Natural killer cell (primary cell): ENCODE results near the gene FIBCD1. TPM values are rescaled to one million over a fixed set of nuclear protein-coding genes. Genes with fewer than 3 reads are reported as not detected.

ENCODE experiments used
- ATAC-seq, 3 donors: fragments of 150-1000 bp in 2 of 3; fragments of 200-7000 bp in 1 of 3; cut with Tn5 transposase; 1 replicate in 1 of 3; 2 replicates in 2 of 3; pipeline ENCODE4 v1.10.0; 2021; ENCODE audit warnings: mild to moderate bottlenecking in 2 of 3, moderate library complexity in 2 of 3
- DNase-seq, 2 donors: peaks; one replicate each; pipeline versions ENCODE4 v3.0.0 to v3.0.0-alpha.2; 2013 to 2021; ENCODE audit warnings: mixed read lengths in 1 of 2
- H3K27ac ChIP-seq: one replicate; pipeline ENCODE4 v1.5.1; 2013; ENCODE audit warnings: mild to moderate bottlenecking, low read length
- H3K27me3 ChIP-seq: one replicate; pipeline ENCODE4 v1.6.1; 2013; ENCODE audit warnings: low read length; ENCODE audit not compliant: control insufficient read depth, insufficient read depth
- H3K36me3 ChIP-seq: one replicate; pipeline ENCODE4 v1.6.1; 2013; ENCODE audit warnings: low read length; ENCODE audit not compliant: control insufficient read depth, insufficient read depth
- H3K4me1 ChIP-seq: one replicate; pipeline ENCODE4 v1.6.1; 2013; ENCODE audit warnings: low read length; ENCODE audit not compliant: control insufficient read depth, insufficient read depth
- H3K4me3 ChIP-seq: one replicate; pipeline ENCODE4 v1.5.1; 2013; ENCODE audit warnings: low read length
- H3K9me3 ChIP-seq: one replicate; pipeline ENCODE4 v1.6.1; 2013; ENCODE audit warnings: low read length; ENCODE audit not compliant: control insufficient read depth, insufficient read depth
- H3K27ac Mint-ChIP-seq, 2 donors: one replicate each; pipeline ENCODE4 v1.8.0; 2022; ENCODE audit warnings: mild to moderate bottlenecking in 2 of 2, mixed read lengths in 2 of 2, moderate library complexity in 1 of 2
- H3K27me3 Mint-ChIP-seq, 2 donors: one replicate each; pipeline ENCODE4 v1.8.0; 2022; ENCODE audit warnings: low read depth in 2 of 2, mixed read lengths in 2 of 2
- H3K36me3 Mint-ChIP-seq: one replicate; pipeline ENCODE4 v1.8.0; 2022; ENCODE audit warnings: mixed read lengths
- H3K4me1 Mint-ChIP-seq, 2 donors: one replicate each; pipeline ENCODE4 v1.8.0; 2022; ENCODE audit warnings: mixed read lengths in 2 of 2
- H3K4me3 Mint-ChIP-seq: one replicate; pipeline ENCODE4 v1.8.0; 2022; ENCODE audit warnings: mild to moderate bottlenecking, moderate library complexity, mixed read lengths
- H3K9me3 Mint-ChIP-seq, 2 donors: one replicate each; pipeline ENCODE4 v1.8.0; 2022; ENCODE audit warnings: mixed read lengths in 2 of 2
- CTCF ChIP-seq: fragments of 200-600 bp; IDR thresholded peaks from one replicate; pipeline ENCODE4 v1.8.0; 2022; ENCODE audit warnings: antibody characterized with exemption
- WGBS: methylation state at CpG from one replicate; pipeline ENCODE4 v1.1.7; 2013; ENCODE audit warnings: missing lambda C conversion rate; ENCODE audit not compliant: insufficient coverage; 5-methylcytosine and 5-hydroxymethylcytosine counted together
- intact Hi-C: fragments of 100-400 bp; cut with micrococcal nuclease; formaldehyde crosslinking; loops from one replicate; pipeline ENCODE4 v1.14.2; 2022
- total RNA-seq, 4 donors: library from RNA; stranded (reverse); fragments of 120-200 nt in 1 of 4; gene quantifications; one replicate each; pipeline versions ENCODE4 v1.2.3 to v1.2.4, GENCODE V29; 2013 to 2022

Gene FIBCD1
- total RNA-seq, 3 donors from 2014 or later (not counting 1 experiment from before 2014, with no cell fraction given): not detected

GRCh38 chr9:130920233-130920632 lies 18.8 kb downstream of the FIBCD1 start:
- Mint-ChIP-seq H3K36me3 (no peaks in the 10 kb centered on the region), H3K4me3 (no peak overlapping the region), H3K27me3 (no peaks in the 10 kb centered on the region), H3K4me1 (no peaks in the 10 kb centered on the region), H3K9me3 (no peaks in the 10 kb centered on the region), H3K27ac (no peak overlapping the region)
- ATAC-seq (no peak), DNase-seq (no peak)
- Histone ChIP-seq H3K27me3 (no peaks in the 10 kb centered on the region), H3K9me3 (no peaks in the 10 kb centered on the region), H3K4me1 (no peaks in the 10 kb centered on the region), H3K36me3 (no peaks in the 10 kb centered on the region), H3K4me3 (no peak overlapping the region), H3K27ac (no peak overlapping the region)
- intact Hi-C loops: no loop called here
- WGBS: 93% methylated on average over 7 of the region's 8 CpGs
- TF ChIP-seq CTCF: no peak

GRCh38 chr9:130919559-130920145 lies 19.4 kb downstream of the FIBCD1 start:
- Histone ChIP-seq H3K36me3 (no peaks in the 10 kb centered on the region), H3K27ac (no peak overlapping the region), H3K4me3 (no peak overlapping the region), H3K9me3 (no peaks in the 10 kb centered on the region), H3K27me3 (no peaks in the 10 kb centered on the region), H3K4me1 (no peaks in the 10 kb centered on the region)
- 74% methylated on average over 14 of the region's 14 CpGs for WGBS
- Mint-ChIP-seq H3K9me3 (no peaks in the 10 kb centered on the region), H3K4me1 (no peaks in the 10 kb centered on the region), H3K4me3 (no peak overlapping the region), H3K36me3 (no peaks in the 10 kb centered on the region), H3K27me3 (no peaks in the 10 kb centered on the region), H3K27ac (no peak overlapping the region)
- no peak for TF ChIP-seq CTCF
- ATAC-seq (no peak), DNase-seq (no peak)
- intact Hi-C loops: no loop called here

GRCh38 chr9:130918826-130919558 lies 20.1 kb downstream of the FIBCD1 start:
- Mint-ChIP-seq H3K4me3 (no peak overlapping the region), H3K27ac (no peak overlapping the region), H3K27me3 (no peaks in the 10 kb centered on the region), H3K36me3 (no peaks in the 10 kb centered on the region), H3K9me3 (no peaks in the 10 kb centered on the region), H3K4me1 (no peaks in the 10 kb centered on the region)
- no peak overlapping the region for H3K27ac ChIP-seq
- WGBS: 85% methylated on average over 33 of the region's 33 CpGs
- H3K4me1 ChIP-seq: no peaks in the 10 kb centered on the region
- ATAC-seq (no peak), DNase-seq (no peak)
- no peaks in the 10 kb centered on the region for H3K36me3 ChIP-seq
- H3K4me3 ChIP-seq: no peak overlapping the region
- no peaks in the 10 kb centered on the region for H3K27me3 ChIP-seq
- intact Hi-C loops: no loop called here
- H3K9me3 ChIP-seq: no peaks in the 10 kb centered on the region
- no peak for TF ChIP-seq CTCF
